Parathyroid adenoma (tissue), 2 donors: ENCODE results near the gene ZBTB34.

Experiments
- H2AFZ ChIP-seq: fragments of 300-600 bp; sonication (generic); one replicate; pipeline ENCODE4 v1.7.0; 2017; ENCODE audit warnings: antibody characterized with exemption, mild to moderate bottlenecking
- H3K27ac ChIP-seq: fragments of 300-600 bp; sonication (generic); one replicate; pipeline ENCODE4 v1.7.0; 2017
- H3K27me3 ChIP-seq: fragments of 300-600 bp; sonication (generic); one replicate; pipeline ENCODE4 v1.7.0; 2017; ENCODE audit warnings: low read length; ENCODE audit not compliant: control insufficient read depth, insufficient read depth
- H3K36me3 ChIP-seq: fragments of 300-600 bp; sonication (generic); one replicate; pipeline ENCODE4 v1.7.0; 2017; ENCODE audit warnings: low read length; ENCODE audit not compliant: control insufficient read depth, insufficient read depth
- H3K4me1 ChIP-seq: fragments of 300-600 bp; sonication (generic); one replicate; pipeline ENCODE4 v1.7.0; 2017; ENCODE audit warnings: control low read depth
- H3K4me2 ChIP-seq: fragments of 300-600 bp; sonication (generic); one replicate; pipeline ENCODE4 v1.7.0; 2017; ENCODE audit warnings: low read length
- H3K4me3 ChIP-seq: fragments of 300-600 bp; sonication (generic); one replicate; pipeline ENCODE4 v1.7.0; 2017; ENCODE audit warnings: low read depth, low read length
- H3K79me2 ChIP-seq: fragments of 300-600 bp; sonication (generic); one replicate; pipeline ENCODE4 v1.7.0; 2017; ENCODE audit warnings: control low read depth
- H3K9ac ChIP-seq: fragments of 300-600 bp; sonication (generic); one replicate; pipeline ENCODE4 v1.7.0; 2017; ENCODE audit warnings: mild to moderate bottlenecking
- H3K9me3 ChIP-seq: fragments of 300-600 bp; sonication (generic); one replicate; pipeline ENCODE4 v1.7.0; 2017; ENCODE audit warnings: low read length; ENCODE audit not compliant: control insufficient read depth
- CTCF ChIP-seq: fragments of 300-600 bp; sonication (generic); IDR thresholded peaks from one replicate; pipeline ENCODE4 v1.7.0; 2017; ENCODE audit warnings: antibody characterized with exemption, mild to moderate bottlenecking
- donor health status: primary hyperparathyroidism.

Gene ZBTB34

GRCh38 chr9:126860757-126861466, 473 bp downstream of the ZBTB34 start:
- Histone ChIP-seq H3K4me1 (no peaks in the 10 kb centered on the region), H3K4me2 (peak overlapping the region; percentile 96), H3K79me2 (no peaks in the 10 kb centered on the region), H3K9ac (peak overlapping the region; percentile 19), H3K27ac (peak overlapping the region; percentile 47), H3K9me3 (no peaks in the 10 kb centered on the region), H3K36me3 (no peaks in the 10 kb centered on the region), H3K4me3 (peak overlapping the region; percentile 74), H2AFZ (peak overlapping the region; percentile 64), H3K27me3 (no peaks in the 10 kb centered on the region)
- TF ChIP-seq CTCF, result no peak

GRCh38 chr9:126861707-126862103, 1.3 kb downstream of the ZBTB34 start:
- no peaks in the 10 kb centered on the region for H3K36me3 ChIP-seq
- H3K79me2 ChIP-seq, result peaks cover 2% of the 10 kb centered on the region
- H3K4me1 ChIP-seq, result no peaks in the 10 kb centered on the region
- H3K9ac ChIP-seq, result no peak overlapping the region
- H3K4me2 ChIP-seq, result peak overlapping the region; percentile 96
- H3K4me3 ChIP-seq, result peak overlapping the region; percentile 74
- H3K9me3 ChIP-seq, result no peaks in the 10 kb centered on the region
- no peak overlapping the region for H2AFZ ChIP-seq
- H3K27ac ChIP-seq, result no peak overlapping the region
- H3K27me3 ChIP-seq, result no peaks in the 10 kb centered on the region
- TF ChIP-seq CTCF, result no peak

GRCh38 chr9:126862104-126862761, 1.8 kb downstream of the ZBTB34 start:
- peaks cover 2% of the 10 kb centered on the region for H3K79me2 ChIP-seq
- peak overlapping the region; percentile 96 for H3K4me2 ChIP-seq
- no peak overlapping the region for H2AFZ ChIP-seq
- no peaks in the 10 kb centered on the region for H3K27me3 ChIP-seq
- no peak overlapping the region for H3K27ac ChIP-seq
- TF ChIP-seq CTCF, result no peak
- H3K9me3 ChIP-seq, result no peaks in the 10 kb centered on the region
- no peaks in the 10 kb centered on the region for H3K4me1 ChIP-seq
- no peaks in the 10 kb centered on the region for H3K36me3 ChIP-seq
- H3K4me3 ChIP-seq, result peak overlapping the region; percentile 74
- no peak overlapping the region for H3K9ac ChIP-seq

GRCh38 chr9:126864771-126865170, 4.3 kb downstream of the ZBTB34 start:
- H3K9me3 ChIP-seq, result no peaks in the 10 kb centered on the region
- no peaks in the 10 kb centered on the region for H3K27me3 ChIP-seq
- H3K27ac ChIP-seq, result no peak overlapping the region
- no peak overlapping the region for H3K4me2 ChIP-seq
- peaks cover 16% of the 10 kb centered on the region for H3K79me2 ChIP-seq
- no peak overlapping the region for H2AFZ ChIP-seq
- TF ChIP-seq CTCF, result no peak
- no peaks in the 10 kb centered on the region for H3K36me3 ChIP-seq
- H3K4me3 ChIP-seq, result no peak overlapping the region
- no peaks in the 10 kb centered on the region for H3K4me1 ChIP-seq
- no peak overlapping the region for H3K9ac ChIP-seq
